ENCODE results near the gene DELE1. TPM values are rescaled to one million over a fixed set of nuclear protein-coding genes. Genes with fewer than 3 reads are reported as not detected.
"Not testable (repeated sequence)": the region's sequence is repeated elsewhere in the genome, so short reads cannot be mapped to it uniquely, and the experiment has no call there.

The DELE1 gene
- total RNA-seq, 1 donor from 2014 or later: 72.4 TPM

- DNase-seq (ENCODE audit: low spot score): no peak
Measured at GRCh38 chr5:141889282-141889871, 34.3 kb upstream of the DELE1 start.

DNA sequence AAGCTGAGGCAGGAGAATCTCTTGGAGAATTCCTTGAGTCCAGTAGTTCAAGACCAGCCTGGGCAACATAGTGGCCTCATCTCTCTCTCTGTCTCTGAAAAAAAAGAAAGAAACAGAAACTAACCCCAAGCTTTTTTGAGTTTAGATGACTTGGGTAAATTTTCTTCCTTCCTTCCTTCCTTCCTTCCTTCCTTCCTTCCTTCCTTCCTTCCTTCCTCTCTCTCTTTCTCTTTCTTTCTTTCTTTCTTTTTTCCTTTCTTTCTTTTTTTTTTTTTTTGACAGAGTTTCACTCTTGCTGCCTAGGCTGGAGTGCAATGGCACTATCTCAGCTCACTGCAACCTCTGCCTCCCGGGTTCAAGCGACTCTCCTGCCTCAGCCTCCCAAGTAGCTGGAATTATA is 33.2 kb upstream of the DELE1 start:
- not testable (repeated sequence) for DNase-seq (ENCODE audit: low spot score)

DNA sequence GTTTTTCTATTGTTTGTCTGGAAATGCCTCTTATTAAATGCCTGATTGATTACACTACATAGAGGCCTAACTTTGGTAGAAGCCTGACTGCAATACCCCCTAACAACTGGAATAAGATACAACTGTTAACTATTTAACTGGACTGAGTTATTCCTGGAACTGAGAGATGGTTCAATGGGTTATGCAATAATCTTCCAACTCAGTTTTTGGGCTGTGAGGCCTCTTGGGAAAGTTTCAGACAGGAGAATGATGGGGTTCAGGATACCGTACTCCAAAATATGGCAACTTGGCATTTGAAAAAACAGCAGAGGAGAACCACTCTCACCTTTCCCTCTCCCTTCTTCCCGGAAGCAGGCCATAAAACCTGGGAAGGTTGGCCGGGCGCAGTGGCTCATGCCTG is 26.2 kb upstream of the DELE1 start:
- no peak for DNase-seq (ENCODE audit: low spot score)

- DNase-seq (ENCODE audit: low spot score): no peak
Measured at GRCh38 chr5:141898448-141899049, 25.1 kb upstream of the DELE1 start.

DNA sequence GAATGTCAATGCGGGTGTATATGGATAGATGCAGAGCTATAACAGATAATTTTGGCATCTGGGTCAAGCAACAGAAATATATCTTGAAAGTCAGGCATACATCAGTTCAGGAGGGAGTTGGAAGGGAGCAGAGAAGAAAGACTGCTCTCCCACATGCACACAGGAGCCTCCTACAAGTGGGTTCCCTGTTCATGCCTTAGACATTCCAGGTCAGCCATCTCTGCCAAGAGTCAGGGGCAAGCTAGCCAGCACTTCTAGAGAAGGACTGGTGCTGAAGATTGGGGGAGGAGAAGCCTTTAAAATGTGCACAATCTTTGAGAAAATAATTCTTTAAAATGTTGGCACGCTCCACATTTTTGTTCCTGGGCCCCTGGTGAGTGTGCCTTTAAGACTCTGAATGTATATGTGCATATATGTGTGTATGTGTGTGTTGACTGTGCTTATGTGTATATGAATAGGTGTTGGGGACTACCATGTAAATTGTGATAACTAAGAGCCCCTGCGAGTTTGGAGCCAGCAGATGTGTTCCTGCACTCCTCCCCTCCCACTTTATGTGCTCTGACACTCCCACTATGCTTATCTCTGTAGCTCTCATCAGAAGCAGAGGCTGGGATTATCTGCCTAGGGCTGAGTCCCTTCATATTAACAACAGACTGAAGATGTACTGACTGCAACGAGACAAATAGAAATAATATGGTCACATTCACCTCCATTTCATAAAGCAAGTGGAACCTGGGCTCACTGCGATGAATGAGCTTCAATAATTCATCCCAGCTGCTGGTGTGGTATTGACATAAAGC is 21.5 kb upstream of the DELE1 start:
- no peak for DNase-seq (ENCODE audit: low spot score)

DNA sequence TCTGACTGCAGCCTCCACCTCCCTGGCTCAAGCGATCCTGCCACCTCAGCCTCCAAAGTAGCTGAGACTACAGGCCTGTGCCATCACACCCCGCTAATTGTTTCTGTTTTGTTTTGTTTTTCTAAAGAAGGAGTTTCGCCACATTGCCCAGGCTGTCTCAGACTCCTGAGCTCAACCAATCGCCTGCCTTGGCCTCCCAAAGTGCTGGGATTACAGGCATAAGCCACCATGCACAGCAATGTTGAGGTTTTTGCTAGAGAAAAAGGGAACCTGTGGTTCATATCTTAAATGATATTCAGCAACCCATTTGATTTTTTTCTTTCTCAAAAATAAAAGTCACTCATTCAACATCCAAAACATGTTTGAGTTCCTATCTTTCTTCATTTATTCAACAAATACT is 20.4 kb upstream of the DELE1 start:
- no peak for DNase-seq (ENCODE audit: low spot score)

- DNase-seq (ENCODE audit: low spot score): no peak
Measured at GRCh38 chr5:141904551-141904950, 19.1 kb upstream of the DELE1 start.

DNA sequence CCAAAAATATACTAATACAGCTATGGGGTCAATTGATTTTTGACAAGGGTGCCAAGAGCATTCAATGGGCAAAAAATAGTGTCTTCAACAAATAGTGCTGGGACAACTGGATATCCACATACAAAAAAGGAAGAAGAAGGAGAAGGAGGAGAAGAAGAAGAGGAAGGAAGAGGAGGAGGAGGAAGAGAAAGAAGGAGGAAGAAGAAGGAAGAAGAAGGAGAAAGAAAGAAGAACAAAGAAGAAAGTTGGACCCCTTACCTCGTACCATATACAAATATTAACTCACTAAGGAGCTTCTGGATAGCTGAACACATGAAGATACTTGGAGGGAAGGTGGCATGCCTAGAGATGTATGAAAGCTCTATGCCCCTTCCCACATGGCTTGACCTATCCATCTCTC is 17.2 kb upstream of the DELE1 start:
- DNase-seq (ENCODE audit: low spot score): no peak

- DNase-seq (ENCODE audit: low spot score): no peak
Measured at GRCh38 chr5:141906972-141907371, 16.7 kb upstream of the DELE1 start.

DNA sequence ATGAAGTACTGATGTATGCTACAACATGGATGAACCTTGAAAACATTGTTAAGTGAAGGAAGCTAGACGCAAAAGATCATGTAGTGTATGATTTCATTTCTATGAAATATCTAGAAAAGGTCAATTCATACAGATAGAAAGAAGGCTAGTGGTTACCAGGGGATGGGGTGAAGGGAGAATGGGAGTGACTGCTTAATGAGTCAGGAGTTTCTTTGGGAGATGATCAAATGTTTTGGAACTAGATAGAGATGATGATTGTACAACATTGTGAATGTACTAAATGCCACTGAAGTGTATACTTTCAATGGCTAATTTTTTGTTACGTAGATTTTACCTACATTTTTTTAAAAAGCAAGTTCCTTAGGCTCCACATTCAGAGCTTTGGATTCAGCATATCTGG is 14.9 kb upstream of the DELE1 start:
- DNase-seq (ENCODE audit: low spot score): no peak

DNA sequence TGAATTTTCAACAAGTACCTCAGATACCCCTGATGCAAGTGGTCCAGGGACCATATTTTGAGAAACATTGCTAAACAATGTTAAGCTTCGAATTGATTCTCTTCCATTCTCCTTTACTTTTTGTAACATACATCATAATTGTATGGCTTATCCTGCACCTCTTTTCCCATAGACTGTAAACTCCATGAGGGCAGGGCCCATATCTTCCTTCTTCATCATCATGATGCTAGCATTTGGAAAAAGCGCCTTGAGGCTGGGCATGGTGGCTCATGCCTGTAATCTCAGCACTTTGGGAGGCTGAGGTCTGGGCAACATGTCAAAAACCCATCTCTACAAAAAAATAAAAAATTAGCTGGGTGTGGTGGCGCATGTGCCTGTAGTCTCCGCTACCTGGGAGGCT is 14.5 kb upstream of the DELE1 start:
- no peak for DNase-seq (ENCODE audit: low spot score)

GRCh38 chr5:141910271-141910673 is 13.4 kb upstream of the DELE1 start:
- no peak for DNase-seq (ENCODE audit: low spot score)

GRCh38 chr5:141913560-141914198 is 10.0 kb upstream of the DELE1 start:
- DNase-seq (ENCODE audit: low spot score): no peak

- peak; percentile 39 for DNase-seq (ENCODE audit: low spot score)
Measured at GRCh38 chr5:141914199-141914743, 9.4 kb upstream of the DELE1 start.

DNA sequence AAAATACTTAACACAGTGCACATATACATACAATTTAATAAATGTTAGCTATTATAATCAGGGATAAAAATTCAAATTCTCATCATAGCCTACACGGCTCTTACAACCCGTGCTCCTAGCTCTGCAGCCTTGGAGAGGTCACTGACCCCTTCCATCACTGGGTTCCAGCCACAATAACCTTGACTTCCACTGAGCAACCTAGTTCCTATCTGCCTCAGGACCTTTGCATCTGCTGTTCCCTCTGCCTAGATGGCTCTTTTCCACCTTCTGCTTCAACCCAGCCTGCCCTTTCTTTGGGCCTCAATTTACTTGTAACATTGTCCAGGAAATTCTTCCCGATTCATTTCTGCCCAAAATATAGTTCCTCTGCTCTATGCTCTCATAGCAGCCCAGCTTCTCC is 8.9 kb upstream of the DELE1 start:
- no peak for DNase-seq (ENCODE audit: low spot score)

GRCh38 chr5:141915881-141916336 is 7.8 kb upstream of the DELE1 start:
- no peak for DNase-seq (ENCODE audit: low spot score)

GRCh38 chr5:141916522-141916921 is 7.1 kb upstream of the DELE1 start:
- no peak for DNase-seq (ENCODE audit: low spot score)

- DNase-seq (ENCODE audit: low spot score): no peak
Measured at GRCh38 chr5:141917760-141918159, 5.9 kb upstream of the DELE1 start.

DNA sequence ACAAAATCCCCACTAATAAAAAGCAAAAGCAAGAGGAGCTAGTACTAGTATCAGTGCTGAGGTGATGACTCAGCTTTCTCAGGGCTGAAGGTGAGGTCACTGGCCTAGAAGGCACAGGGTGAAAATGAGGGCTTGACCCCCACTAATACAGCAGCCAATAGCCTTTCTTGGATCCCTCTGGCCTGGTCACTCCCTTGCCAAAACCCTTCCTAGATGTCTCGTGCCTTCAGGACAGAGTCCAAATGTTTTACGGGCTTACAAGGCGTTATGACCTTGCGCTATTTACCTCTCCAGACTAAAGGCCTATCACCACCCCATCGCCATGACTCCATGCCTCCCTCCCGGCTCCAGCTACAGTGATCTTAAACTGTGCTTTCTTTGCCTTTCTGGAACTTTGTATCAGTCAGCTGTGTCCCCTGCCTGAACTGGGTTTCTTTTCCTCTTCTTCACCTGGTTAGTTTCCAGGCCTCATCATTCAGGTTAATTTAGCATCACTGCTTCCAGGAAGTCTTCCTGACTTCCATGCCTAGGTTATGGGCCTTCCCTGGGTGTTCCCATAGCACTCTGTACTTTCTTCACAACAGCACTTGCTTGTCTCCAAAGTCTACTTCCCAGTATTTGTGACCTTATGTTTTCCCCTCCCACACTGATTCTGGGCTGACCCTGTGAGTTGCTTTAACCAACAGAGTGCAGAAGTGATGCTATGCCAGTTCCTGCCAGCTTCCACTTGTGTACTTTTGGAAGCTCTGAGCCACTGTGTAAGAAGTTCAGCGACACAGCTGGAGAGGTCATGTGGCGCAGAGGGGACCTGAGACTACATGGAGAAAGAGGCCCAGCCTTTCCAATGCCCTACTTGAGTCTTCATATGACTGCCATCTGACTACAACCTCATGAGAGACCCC is 4.2 kb upstream of the DELE1 start:
- no peak for DNase-seq (ENCODE audit: low spot score)

GRCh38 chr5:141920771-141921170 is 2.9 kb upstream of the DELE1 start:
- no peak for DNase-seq (ENCODE audit: low spot score)

DNA sequence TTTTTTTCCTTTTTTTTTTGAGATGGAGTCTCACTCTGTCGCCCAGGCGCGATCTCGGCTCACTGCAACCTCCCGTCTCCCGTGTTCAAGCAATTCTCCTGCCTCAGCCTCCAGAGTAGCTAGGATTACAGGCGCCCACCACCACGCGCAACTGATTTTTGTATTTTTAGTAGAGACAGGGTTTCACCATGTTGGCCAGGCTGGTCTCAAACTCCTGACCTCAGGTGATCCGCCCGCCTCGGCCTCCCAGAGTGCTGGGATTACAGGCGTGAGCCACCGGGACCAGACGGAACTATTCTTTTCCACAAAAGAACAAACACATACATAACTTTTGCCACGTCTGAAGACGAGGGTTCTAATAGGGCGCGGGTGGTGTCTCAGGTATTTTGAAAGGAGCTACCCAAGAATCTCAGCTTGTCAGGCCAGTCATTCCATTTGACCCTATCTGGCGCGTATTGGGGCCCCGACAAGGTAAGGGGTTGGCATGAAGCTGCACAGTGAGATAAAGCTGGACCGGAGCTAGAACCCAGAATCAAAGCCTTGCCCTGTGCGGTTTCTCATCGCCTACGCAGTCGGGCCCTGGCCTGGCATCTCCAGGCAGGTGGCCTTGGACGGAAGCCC is 734 bp upstream of the DELE1 start:
- not testable (repeated sequence) for DNase-seq (ENCODE audit: low spot score)

Data from mucosa of gallbladder (tissue), 1 donor.